GM23338 (cell line): ENCODE data around the gene VCL. TPM values are rescaled to one million over a fixed set of nuclear protein-coding genes. Genes with fewer than 3 reads are reported as not detected.
"Not testable (repeated sequence)": the region's sequence is repeated elsewhere in the genome, so short reads cannot be mapped to it uniquely, and the experiment has no call there.

Source experiments
- ATAC-seq: fragments of 200-7000 bp; cut with Tn5 transposase; 3 replicates; pipeline ENCODE4 v1.9.1; 2020
- DNase-seq: peaks from one replicate; pipeline ENCODE4 v3.0.0-alpha.2; 2015; ENCODE audit warnings: low spot score
- H2AFZ ChIP-seq: fragments of 200-600 bp; sonication (generic); 2 replicates; pipeline ENCODE4 v1.8.0; 2016; ENCODE audit warnings: antibody characterized with exemption, mild to moderate bottlenecking, moderate library complexity
- H3F3A ChIP-seq: fragments of 200-600 bp; sonication (generic); replicated peaks from 2 replicates; pipeline ENCODE4 v1.8.0; 2017; ENCODE audit warnings: antibody characterized with exemption, mixed run types, low read depth
- H3K27ac ChIP-seq: fragments of 200-600 bp; sonication (generic); 2 replicates; pipeline ENCODE4 v1.6.1; 2016; ENCODE audit warnings: low read depth
- H3K27me3 ChIP-seq: fragments of 200-600 bp; sonication (generic); 2 replicates; pipeline ENCODE4 v1.8.0; 2016; ENCODE audit warnings: mild to moderate bottlenecking, mixed run types, moderate library complexity; ENCODE audit not compliant: insufficient read depth
- H3K36me3 ChIP-seq: fragments of 200-600 bp; sonication (generic); 2 replicates; pipeline ENCODE4 v1.8.0; 2016; ENCODE audit warnings: mild to moderate bottlenecking; ENCODE audit not compliant: insufficient read depth
- H3K4me1 ChIP-seq: fragments of 200-600 bp; sonication (generic); 2 replicates; pipeline ENCODE4 v1.8.0; 2016; ENCODE audit warnings: mild to moderate bottlenecking, moderate library complexity; ENCODE audit not compliant: insufficient read depth
- H3K4me2 ChIP-seq: fragments of 200-600 bp; sonication (generic); 2 replicates; pipeline ENCODE4 v1.7.1; 2017; ENCODE audit warnings: mixed run types
- H3K4me3 ChIP-seq: fragments of 200-600 bp; sonication (generic); 2 replicates; pipeline ENCODE4 v1.6.1; 2016; ENCODE audit warnings: mixed run types
- H3K79me2 ChIP-seq: fragments of 200-600 bp; sonication (generic); replicated peaks from 2 replicates; pipeline ENCODE4 v1.8.0; 2017; ENCODE audit warnings: mild to moderate bottlenecking; ENCODE audit not compliant: insufficient read depth
- H3K9me2 ChIP-seq: fragments of 200-600 bp; sonication (generic); 2 replicates; pipeline ENCODE4 v1.8.0; 2017; ENCODE audit not compliant: insufficient read depth
- H4K20me1 ChIP-seq: fragments of 200-600 bp; sonication (generic); replicated peaks from 2 replicates; pipeline ENCODE4 v1.8.0; 2017; ENCODE audit warnings: mild to moderate bottlenecking; ENCODE audit not compliant: insufficient read depth
- H3K27ac Mint-ChIP-seq: 2 replicates; pipeline ENCODE4 v1.8.0; 2020; ENCODE audit warnings: inconsistent platforms, mild to moderate bottlenecking, moderate library complexity, mixed read lengths
- H3K27me3 Mint-ChIP-seq: 3 replicates; pipeline ENCODE4 v1.8.0; 2022; ENCODE audit warnings: low read depth, mild to moderate bottlenecking, moderate library complexity, mixed read lengths, inconsistent platforms; ENCODE audit not compliant: insufficient read depth, poor library complexity
- H3K36me3 Mint-ChIP-seq: 3 replicates; pipeline ENCODE4 v1.8.0; 2021; ENCODE audit warnings: low read depth, mild to moderate bottlenecking, inconsistent platforms, moderate library complexity, mixed read lengths
- H3K4me1 Mint-ChIP-seq: 3 replicates; pipeline ENCODE4 v1.8.0; 2020; ENCODE audit warnings: mild to moderate bottlenecking, inconsistent platforms, mixed read lengths
- H3K4me3 Mint-ChIP-seq: 3 replicates; pipeline ENCODE4 v1.8.0; 2021; ENCODE audit warnings: moderate library complexity, mild to moderate bottlenecking, inconsistent platforms, mixed read lengths
- H3K9me3 Mint-ChIP-seq: 3 replicates; pipeline ENCODE4 v1.8.0; 2020; ENCODE audit warnings: moderate library complexity, mild to moderate bottlenecking, inconsistent platforms, mixed read lengths
- CREB1 ChIP-seq: fragments of 250-450 bp; sonication (Bioruptor Pico); IDR thresholded peaks from 2 replicates; pipeline ENCODE4 v1.5.0; 2020; ENCODE audit warnings: low read depth, mild to moderate bottlenecking, moderate library complexity
- CTCF ChIP-seq, 2 experiments: fragments of 200-600 bp in 1 of 2; sonication (generic) in 1 of 2; conservative IDR thresholded peaks; 2 replicates each; pipeline versions ENCODE4 v1.5.1 to v1.6.1; 2016 to 2017; ENCODE audit warnings: antibody characterized with exemption in 2 of 2, low read depth in 2 of 2, mild to moderate bottlenecking in 2 of 2, moderate library complexity in 1 of 2
- EZH2 ChIP-seq: fragments of 200-600 bp; sonication (generic); IDR thresholded peaks from one replicate; pipeline ENCODE4 v1.8.0; 2017; ENCODE audit warnings: antibody characterized with exemption, mild to moderate bottlenecking, low read depth; ENCODE audit not compliant: unreplicated experiment
- JUNB ChIP-seq: IDR thresholded peaks from one replicate; pipeline ENCODE4 v1.6.1; 2016; ENCODE audit warnings: antibody characterized with exemption; ENCODE audit not compliant: unreplicated experiment
- NANOG ChIP-seq: IDR thresholded peaks from 2 replicates; pipeline ENCODE4 v1.6.1; 2016; ENCODE audit warnings: antibody characterized with exemption, borderline replicate concordance
- POLR2AphosphoS5 ChIP-seq: IDR thresholded peaks from 2 replicates; pipeline ENCODE4 v1.6.1; 2016; ENCODE audit warnings: antibody characterized with exemption, low read depth
- STAT1 ChIP-seq: IDR thresholded peaks from one replicate; pipeline ENCODE4 v1.6.1; 2016; ENCODE audit warnings: antibody characterized with exemption; ENCODE audit not compliant: unreplicated experiment
- ZNF114 ChIP-seq: fragments of 250-450 bp; sonication (Bioruptor Pico); IDR thresholded peaks from 2 replicates; pipeline ENCODE4 v1.5.0; 2020; ENCODE audit warnings: mild to moderate bottlenecking, moderate library complexity
- ZNF462 ChIP-seq: fragments of 250-450 bp; sonication (Bioruptor Pico); IDR thresholded peaks from 2 replicates; pipeline ENCODE4 v1.5.0; 2020; ENCODE audit warnings: mild to moderate bottlenecking, moderate library complexity
- polyA plus RNA-seq: library from polyadenylated mRNA; unstranded; fragments of >200 nt; fragmentation: Nextera tagmentation; extraction: Ambion mirVana; gene quantifications from 2 replicates; pipeline ENCODE4 v1.2.1, GENCODE V29; 2016
- total RNA-seq: library from RNA; depleted of rRNA; stranded (reverse); fragments of >200 nt; shearing (Covaris generic); gene quantifications from 2 replicates; pipeline ENCODE4 v1.2.3, GENCODE V29; 2014

Gene VCL
- total and polyA plus RNA-seq, 2 experiments from 2014 or later = 60.7 to 254 TPM

- TF ChIP-seq ZNF462 = no peak
- no peak for TF ChIP-seq CTCF (conservative IDR thresholded peaks at IDR 0.05; ENCODE audit: low read depth in 2 of 2)
- TF ChIP-seq JUNB = no peak
- no peak for TF ChIP-seq STAT1
- TF ChIP-seq ZNF114 = no peak
- no peak for TF ChIP-seq EZH2
- no peak for TF ChIP-seq CREB1
- TF ChIP-seq NANOG = no peak
- no peak for TF ChIP-seq POLR2AphosphoS5
Measured at GRCh38 chr10:73962386-73962785, 35.5 kb upstream of the VCL start (continued).

DNA sequence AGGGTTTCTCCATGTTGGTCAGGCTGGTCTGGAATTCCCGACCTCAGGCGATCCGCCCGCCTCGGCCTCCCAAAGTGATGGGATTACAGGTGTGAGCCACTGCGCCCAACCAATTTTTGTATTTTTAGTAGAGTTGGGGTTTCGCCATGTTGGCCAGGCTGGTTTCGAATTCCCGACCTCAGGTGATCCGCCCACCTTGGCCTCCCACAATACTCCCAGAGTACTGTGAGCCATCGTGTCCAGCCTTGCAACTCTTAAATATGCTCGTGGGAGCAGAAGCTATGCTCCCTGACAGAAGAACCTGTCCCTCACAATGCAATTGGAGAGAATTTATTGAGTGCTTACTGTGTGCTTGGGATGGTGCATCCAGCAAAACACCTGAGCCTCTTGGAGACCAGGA is 34.4 kb upstream of the VCL start:
- ATAC-seq, H3K27ac ChIP-seq, H2AFZ ChIP-seq, H3K36me3 ChIP-seq, H3K36me3 Mint-ChIP-seq, H3K79me2 ChIP-seq, H4K20me1 ChIP-seq, H3K4me3 Mint-ChIP-seq, H3K4me3 ChIP-seq, H3K27me3 ChIP-seq, H3K4me2 ChIP-seq, H3K9me3 Mint-ChIP-seq, H3K9me2 ChIP-seq, DNase-seq: not testable (repeated sequence)
- H3K27ac Mint-ChIP-seq = peak overlapping the region; percentile 100
- H3K4me1 ChIP-seq = peaks cover 21% of the 10 kb centered on the region
- H3K4me1 Mint-ChIP-seq = peaks cover 44% of the 10 kb centered on the region
- peaks cover 18% of the 10 kb centered on the region for H3K27me3 Mint-ChIP-seq
- peaks cover 10% of the 10 kb centered on the region for H3F3A ChIP-seq
